Panc1 (cell line): ENCODE data around the gene WNT7A. TPM values are rescaled to one million over a fixed set of nuclear protein-coding genes. Genes with fewer than 3 reads are reported as not detected.

ENCODE experiments used
- ATAC-seq: fragments of 200-7000 bp; cut with Tn5 transposase; 2 replicates; pipeline ENCODE4 v1.9.1; 2020; ENCODE audit warnings: mild to moderate bottlenecking, moderate library complexity
- BruUV-seq: library from RNA; stranded (reverse); fragments of 400-500 nt; replicated peaks from 2 replicates; lab custom pipeline; 2021; lab: Mats Ljungman, UMichigan
- CTCF ChIA-PET: fragments of 300-600 bp; sonication (Branson Sonifier 250); formaldehyde crosslinking; loops from one replicate; lab custom pipeline; 2022; ENCODE audit warnings: antibody characterized with exemption; lab: Charles Lee
- POLR2A ChIA-PET: fragments of 300-600 bp; sonication (Branson Sonifier 250); formaldehyde crosslinking; loops from one replicate; lab custom pipeline; 2022; ENCODE audit warnings: antibody characterized with exemption; lab: Charles Lee
- DNase-seq: peaks from one replicate; pipeline ENCODE4 v3.0.0-alpha.2; 2010; ENCODE audit warnings: low read depth, low spot score
- H3K27ac ChIP-seq: 2 replicates; pipeline ENCODE4 v1.5.1; 2011; ENCODE audit warnings: mild to moderate bottlenecking, low read length, inconsistent platforms
- H3K27me3 ChIP-seq: fragments of 200-500 bp; sonication (Bioruptor generic); 2 replicates; pipeline ENCODE4 v1.6.0; 2014; ENCODE audit warnings: low read length, inconsistent platforms; ENCODE audit not compliant: control insufficient read depth, insufficient read depth
- H3K36me3 ChIP-seq: fragments of 200-500 bp; sonication (Bioruptor generic); 2 replicates; pipeline ENCODE4 v1.5.1; 2014; ENCODE audit warnings: inconsistent platforms, mild to moderate bottlenecking, low read length, moderate library complexity; ENCODE audit not compliant: control insufficient read depth, insufficient read depth
- H3K4me1 ChIP-seq: 2 replicates; pipeline ENCODE4 v1.5.1; 2011; ENCODE audit warnings: inconsistent platforms, mild to moderate bottlenecking, low read length, moderate library complexity; ENCODE audit not compliant: control insufficient read depth, insufficient read depth
- H3K4me3 ChIP-seq, 2 experiments: 2 replicates each; pipeline ENCODE4 v1.5.1; 2011 to 2012; ENCODE audit warnings: low read depth in 2 of 2, low read length in 2 of 2, mild to moderate bottlenecking in 2 of 2, inconsistent platforms in 1 of 2, moderate library complexity in 1 of 2
- H3K9me3 ChIP-seq: fragments of 200-500 bp; sonication (Bioruptor generic); 2 replicates; pipeline ENCODE4 v1.5.1; 2014; ENCODE audit warnings: low read depth, mild to moderate bottlenecking, inconsistent platforms, low read length, moderate library complexity; ENCODE audit not compliant: control insufficient read depth, insufficient read depth
- CTCF ChIP-seq: fragments of 450-650 bp; IDR thresholded peaks from 2 replicates; pipeline ENCODE4 v1.5.1; 2017; ENCODE audit warnings: mild to moderate bottlenecking
- POLR2AphosphoS5 ChIP-seq: IDR thresholded peaks from 2 replicates; pipeline ENCODE4 v1.6.1; 2012; ENCODE audit warnings: mild to moderate bottlenecking, low read depth, low read length, moderate library complexity
- SIN3A ChIP-seq: IDR thresholded peaks from 2 replicates; pipeline ENCODE4 v1.6.1; 2012; ENCODE audit warnings: low read depth, mild to moderate bottlenecking, low read length, moderate library complexity, borderline replicate concordance; ENCODE audit not compliant: insufficient read depth
- TCF7L2 ChIP-seq: IDR thresholded peaks from 2 replicates; pipeline ENCODE4 v1.6.1; 2011; ENCODE audit warnings: mild to moderate bottlenecking, low read depth, low read length, inconsistent platforms
- in situ Hi-C: cut with HindIII; loops from 2 replicates; pipeline ENCODE4 v1.10.0; 2016; ENCODE audit warnings: low sequenced_read_pairs, low pct_unique_long_range_greater_than_20kb
- intact Hi-C: fragments of 100-400 bp; cut with micrococcal nuclease; formaldehyde crosslinking; loops from one replicate; pipeline ENCODE4 v1.10.0; 2022; ENCODE audit not compliant: unreplicated experiment
- total RNA-seq: library from RNA; stranded (reverse); gene quantifications from one replicate; pipeline ENCODE4 v1.2.1, GENCODE V29; 2021; ENCODE audit not compliant: unreplicated experiment
- TF ChIP-seq, protein P1 (sequence below), 2 experiments: IDR thresholded peaks; 2 replicates each; pipeline ENCODE4 v1.6.1; 2011 to 2012; ENCODE audit warnings: low read depth in 2 of 2, control low read depth in 1 of 2, low read length in 1 of 2, mild to moderate bottlenecking in 1 of 2, moderate library complexity in 1 of 2; ENCODE audit not compliant: insufficient read depth in 1 of 2

Gene WNT7A
- total RNA-seq, 1 experiment from 2014 or later = not detected

DNA sequence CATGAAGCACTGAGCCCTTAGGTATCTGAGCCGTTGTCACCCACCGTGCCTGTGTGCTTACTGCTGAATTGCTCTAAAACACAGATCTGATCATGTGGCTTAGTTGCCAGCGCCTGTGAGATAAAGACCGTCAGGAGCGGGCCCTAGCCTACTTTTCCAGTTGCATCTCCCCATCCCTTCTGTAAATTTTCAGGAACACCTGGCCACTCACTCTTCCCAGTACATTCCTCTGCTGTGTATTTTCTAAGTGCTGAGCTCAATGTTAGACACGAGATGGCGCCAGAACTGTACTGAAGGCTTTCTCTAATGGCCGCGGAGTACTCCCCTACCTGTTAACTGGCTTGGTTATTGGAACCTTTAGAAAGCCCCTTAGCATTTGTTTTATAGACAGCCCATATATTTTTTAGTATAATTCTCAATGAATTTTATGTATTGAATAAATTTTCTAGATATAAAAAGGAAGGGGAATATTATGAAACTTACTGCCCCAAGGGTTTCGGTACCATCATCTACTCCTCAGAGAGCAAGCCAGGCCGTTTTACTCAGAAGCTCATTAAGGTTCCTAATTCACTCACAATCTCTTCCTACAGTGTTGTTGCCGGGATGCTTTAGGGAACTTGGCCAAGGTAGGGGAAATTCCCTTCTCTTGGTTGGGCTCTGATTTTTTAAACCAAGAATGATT, 16.7 kb upstream of the WNT7A start:
- no peaks in the 10 kb centered on the region for H3K36me3 ChIP-seq
- ChIA-PET POLR2A (no interaction called here), CTCF (interaction anchor here (0.5 to 1.3 kb wide), 3 partner anchors 228 to 477 kb away, joined by 3 to 4 read pairs (median 4); partner anchors contain the start of genes CHCHD4 and TMEM43)
- in situ Hi-C loops = no loop called here
- H3K4me3 ChIP-seq = peak overlapping the region in 1 of 2 experiments; percentile 55; a peak in 2 of 4 replicates
- ATAC-seq = peak; percentile 80
- TF ChIP-seq, protein P1, sequence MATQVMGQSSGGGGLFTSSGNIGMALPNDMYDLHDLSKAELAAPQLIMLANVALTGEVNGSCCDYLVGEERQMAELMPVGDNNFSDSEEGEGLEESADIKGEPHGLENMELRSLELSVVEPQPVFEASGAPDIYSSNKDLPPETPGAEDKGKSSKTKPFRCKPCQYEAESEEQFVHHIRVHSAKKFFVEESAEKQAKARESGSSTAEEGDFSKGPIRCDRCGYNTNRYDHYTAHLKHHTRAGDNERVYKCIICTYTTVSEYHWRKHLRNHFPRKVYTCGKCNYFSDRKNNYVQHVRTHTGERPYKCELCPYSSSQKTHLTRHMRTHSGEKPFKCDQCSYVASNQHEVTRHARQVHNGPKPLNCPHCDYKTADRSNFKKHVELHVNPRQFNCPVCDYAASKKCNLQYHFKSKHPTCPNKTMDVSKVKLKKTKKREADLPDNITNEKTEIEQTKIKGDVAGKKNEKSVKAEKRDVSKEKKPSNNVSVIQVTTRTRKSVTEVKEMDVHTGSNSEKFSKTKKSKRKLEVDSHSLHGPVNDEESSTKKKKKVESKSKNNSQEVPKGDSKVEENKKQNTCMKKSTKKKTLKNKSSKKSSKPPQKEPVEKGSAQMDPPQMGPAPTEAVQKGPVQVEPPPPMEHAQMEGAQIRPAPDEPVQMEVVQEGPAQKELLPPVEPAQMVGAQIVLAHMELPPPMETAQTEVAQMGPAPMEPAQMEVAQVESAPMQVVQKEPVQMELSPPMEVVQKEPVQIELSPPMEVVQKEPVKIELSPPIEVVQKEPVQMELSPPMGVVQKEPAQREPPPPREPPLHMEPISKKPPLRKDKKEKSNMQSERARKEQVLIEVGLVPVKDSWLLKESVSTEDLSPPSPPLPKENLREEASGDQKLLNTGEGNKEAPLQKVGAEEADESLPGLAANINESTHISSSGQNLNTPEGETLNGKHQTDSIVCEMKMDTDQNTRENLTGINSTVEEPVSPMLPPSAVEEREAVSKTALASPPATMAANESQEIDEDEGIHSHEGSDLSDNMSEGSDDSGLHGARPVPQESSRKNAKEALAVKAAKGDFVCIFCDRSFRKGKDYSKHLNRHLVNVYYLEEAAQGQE (IDR thresholded peaks at IDR 0.05; ENCODE audit: insufficient read depth in 1 of 2, low read depth in 2 of 2, low read length in 1 of 2) = no peak
- TF ChIP-seq CTCF = peak; percentile 81
- no TSS peak for BruUV-seq
- H3K9me3 ChIP-seq = peaks cover 6% of the 10 kb centered on the region; the same call in 1 of the 2 replicates
- 0 out of 2 replicates have a peak, but pooled peaks cover 6% of the 10 kb centered on the region for H3K4me1 ChIP-seq
- no peaks in the 10 kb centered on the region for H3K27me3 ChIP-seq
- intact Hi-C loops = no loop called here
- H3K27ac ChIP-seq = no peak overlapping the region
- no peak for DNase-seq

GRCh38 chr3:13895155-13896105, 15.6 kb upstream of the WNT7A start:
- no TSS peak for BruUV-seq
- ATAC-seq = peak; percentile 99
- in situ Hi-C loops = no loop called here

More at GRCh38 chr3:13895155-13896105, 15.6 kb upstream of the WNT7A start:
- CTCF ChIA-PET = no interaction called here
- intact Hi-C loops = no loop called here
- Histone ChIP-seq H3K4me1 (0 out of 2 replicates have a peak, but pooled peaks cover 6% of the 10 kb centered on the region), H3K27ac (peak overlapping the region; percentile 34; the same call in 1 of the 2 replicates), H3K4me3 (peak overlapping the region; percentile 55 to 56), H3K36me3 (no peaks in the 10 kb centered on the region), H3K27me3 (no peaks in the 10 kb centered on the region), H3K9me3 (no peaks in the 10 kb centered on the region; the same call in 1 of the 2 replicates)
- peak; percentile 61 for DNase-seq
- POLR2A ChIA-PET = no interaction called here
- TF ChIP-seq TCF7L2 (no peak), SIN3A (no peak), POLR2AphosphoS5 (no peak), CTCF (no peak)
- TF ChIP-seq, protein P1 (IDR thresholded peaks at IDR 0.05; ENCODE audit: insufficient read depth in 1 of 2, low read depth in 2 of 2, low read length in 1 of 2) = no peak
